ENCODE results near the gene GLCCI1.

- TF ChIP-seq POLR2A (IDR thresholded peaks at IDR 0.05; ENCODE audit: low read depth, low read length) (no peak), MAX (IDR thresholded peaks at IDR 0.05; ENCODE audit: low read depth, low read length) (no peak; the same call in 1 of the 2 replicates), YY1 (IDR thresholded peaks at IDR 0.05; ENCODE audit: low read depth, low read length) (peak; percentile 76), EGR1 (IDR thresholded peaks at IDR 0.05; ENCODE audit: borderline replicate concordance in 1 of 2, low read depth in 2 of 2, low read length in 2 of 2) (peak in 1 of 2 experiments; percentile 35; a peak in 1 of 3 replicates), RFX5 (IDR thresholded peaks at IDR 0.05; ENCODE audit: low read depth, low read length) (no peak), IRF3 (IDR thresholded peaks at IDR 0.05) (no peak), TARDBP (IDR thresholded peaks at IDR 0.05; ENCODE audit: borderline replicate concordance) (peak; percentile 57; the same call in 1 of the 2 replicates), ZBTB33 (IDR thresholded peaks at IDR 0.05) (no peak), CTCF (IDR thresholded peaks at IDR 0.05 in 2 of 3, conservative IDR thresholded peaks at IDR 0.05 in 1 of 3; ENCODE audit: control insufficient read depth in 2 of 3, extremely low read depth in 1 of 3, insufficient read depth in 1 of 3, low read depth in 3 of 3, low read length in 3 of 3) (no peak), USF1 (IDR thresholded peaks at IDR 0.05; ENCODE audit: borderline replicate concordance, extremely low read length, insufficient read depth, low read depth, low read length) (no peak), TCF3 (IDR thresholded peaks at IDR 0.05; ENCODE audit: borderline replicate concordance, insufficient read depth, low read depth, low read length) (peak; percentile 53; the same call in 1 of the 2 replicates), SMAD5 (IDR thresholded peaks at IDR 0.05; ENCODE audit: low read depth) (no peak), USF2 (IDR thresholded peaks at IDR 0.05; ENCODE audit: borderline replicate concordance, low read depth, low read length) (no peak), ESRRA (IDR thresholded peaks at IDR 0.05; ENCODE audit: low read length) (no peak)
Measured at GRCh38 chr7:8134089-8134733, 165.6 kb downstream of the GLCCI1 start.
